NCI-H2081 treated with DMSO at 0.1 percent for 48 hours (cell line): ENCODE results near the gene CTNNA1.
"Not testable (repeated sequence)": the region's sequence is repeated elsewhere in the genome, so short reads cannot be mapped to it uniquely, and the experiment has no call there.

Experiments
- DNase-seq: peaks from one replicate; lab custom pipeline; 2025; lab: John Stamatoyannopoulos, UW

Gene CTNNA1

DNA sequence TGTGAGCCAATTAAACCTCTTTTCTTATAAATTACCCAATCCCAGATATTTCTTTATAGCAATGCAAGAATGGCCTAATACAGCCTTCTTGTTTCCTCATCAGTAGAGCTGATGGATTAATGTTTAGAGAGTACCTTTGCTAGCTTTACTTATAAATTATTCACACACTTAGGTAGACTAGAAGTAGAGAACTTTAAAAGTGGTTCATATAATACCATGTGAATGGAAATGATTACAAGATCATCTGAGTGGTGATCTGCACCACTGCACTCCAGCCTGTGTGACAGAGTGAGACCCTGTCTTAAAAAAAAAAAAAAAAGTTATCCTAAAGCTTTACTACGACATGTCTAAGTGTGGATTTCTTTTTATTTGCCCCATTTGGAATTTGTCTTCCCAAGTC lies 145.1 kb downstream of the CTNNA1 start:
- no peak for DNase-seq

DNA sequence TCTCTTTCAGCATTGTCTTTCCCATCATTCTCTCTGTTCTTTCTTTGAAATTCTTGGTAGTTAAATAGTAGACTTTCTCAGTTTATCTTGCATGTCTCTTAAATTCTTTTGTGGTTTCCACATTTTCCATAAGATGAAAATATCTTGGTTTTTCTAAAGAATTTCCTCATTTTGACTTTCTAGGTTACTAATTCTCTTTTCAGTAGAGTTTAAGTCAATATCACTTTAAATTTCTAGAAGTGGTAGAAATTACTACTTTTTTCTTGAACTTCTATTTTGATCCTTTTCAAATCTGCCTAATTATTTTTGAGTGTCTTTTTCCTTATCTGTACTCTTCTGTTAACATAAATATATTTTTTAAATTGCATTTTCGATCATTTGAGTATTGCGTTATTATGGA lies 145.5 kb downstream of the CTNNA1 start:
- no peak for DNase-seq

DNA sequence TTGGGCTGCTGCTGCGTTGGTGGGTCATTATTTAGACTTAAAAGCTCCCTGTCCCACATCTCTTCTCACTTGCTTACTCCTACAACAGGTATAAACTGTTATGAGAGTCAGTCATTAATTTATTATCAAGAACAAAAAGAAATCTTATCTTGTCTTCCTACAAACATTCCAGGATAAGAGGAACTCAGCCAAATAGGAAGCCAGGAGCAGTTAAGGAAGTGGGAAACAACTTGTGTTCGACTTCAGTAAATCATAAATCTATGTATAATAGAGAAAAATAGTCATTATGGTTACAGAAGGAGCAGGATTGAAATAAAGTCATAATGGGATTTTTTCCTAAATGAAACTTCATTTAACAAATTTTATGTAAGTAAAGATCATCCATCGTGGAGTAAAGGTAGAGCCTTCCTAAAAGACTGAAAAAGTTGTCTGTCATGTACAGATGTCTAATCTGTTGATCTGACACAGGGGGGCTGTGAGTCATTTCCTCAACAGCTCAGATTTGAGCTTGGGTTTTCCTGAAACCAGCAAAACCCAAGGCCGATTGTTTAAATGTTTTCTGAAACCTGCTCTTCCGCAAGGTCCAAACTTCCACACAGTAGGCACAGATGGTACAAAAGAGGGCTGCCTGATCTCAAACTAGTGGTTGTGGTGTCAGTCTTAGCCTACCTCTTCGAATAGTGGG lies 147.2 kb downstream of the CTNNA1 start:
- DNase-seq, result no peak

DNA sequence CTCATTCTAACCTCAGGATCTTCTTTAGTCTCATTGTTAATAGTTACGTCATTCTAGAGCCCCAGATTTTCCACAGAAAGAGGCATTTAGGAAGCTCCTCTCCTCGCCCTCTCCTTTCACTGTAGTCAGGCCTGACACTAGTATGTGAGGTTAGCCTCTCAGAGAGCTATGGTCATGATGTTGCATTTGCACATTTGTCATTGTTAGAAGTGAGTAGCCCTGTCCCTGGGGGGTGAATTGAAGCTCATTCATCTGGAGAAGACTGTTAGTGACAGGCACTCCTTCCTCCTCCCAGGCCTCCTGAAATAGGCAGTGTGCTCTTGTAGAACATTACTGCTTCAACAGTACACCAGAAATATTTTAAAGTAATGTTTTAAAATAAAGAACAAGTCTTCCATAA lies 148.5 kb downstream of the CTNNA1 start:
- DNase-seq, result no peak

DNA sequence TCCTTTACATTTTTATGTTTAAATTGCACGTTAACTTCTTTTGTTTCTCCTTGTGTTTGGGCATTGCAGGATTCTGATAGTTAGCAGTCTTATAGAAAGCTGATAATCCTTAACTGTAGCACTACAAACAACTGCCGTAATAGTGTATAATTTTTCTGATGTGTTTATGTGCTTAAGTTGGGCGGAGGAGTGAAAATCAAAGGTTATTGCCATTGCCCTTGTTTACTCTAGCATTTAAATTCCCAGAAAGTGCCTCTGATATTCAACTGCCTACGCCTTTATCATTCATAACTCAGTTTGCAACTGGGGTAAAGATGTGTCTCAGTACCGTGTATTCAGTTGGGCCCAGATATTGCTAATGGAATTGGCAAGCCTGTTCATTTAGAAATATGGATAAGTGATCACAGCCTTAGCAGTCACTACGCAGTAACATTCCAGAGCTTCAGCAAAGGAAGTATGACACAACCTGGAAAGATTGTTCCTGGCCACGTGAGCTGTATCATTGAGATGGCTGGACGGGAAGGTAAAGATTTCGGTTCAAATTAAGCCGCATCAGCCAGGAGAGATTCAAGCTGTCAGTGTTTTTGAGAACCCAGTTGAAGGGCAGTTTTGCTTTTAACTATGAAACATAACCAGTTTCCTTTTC lies 150.0 kb downstream of the CTNNA1 start:
- no peak for DNase-seq

- DNase-seq, result no peak
Measured at GRCh38 chr5:138905541-138905940, 152.3 kb downstream of the CTNNA1 start.

GRCh38 chr5:138909734-138910133 lies 156.5 kb downstream of the CTNNA1 start:
- DNase-seq, result no peak

- DNase-seq, result no peak
Measured at GRCh38 chr5:138910546-138911185, 157.4 kb downstream of the CTNNA1 start.

- DNase-seq, result no peak
Measured at GRCh38 chr5:138911441-138911840, 158.2 kb downstream of the CTNNA1 start.

DNA sequence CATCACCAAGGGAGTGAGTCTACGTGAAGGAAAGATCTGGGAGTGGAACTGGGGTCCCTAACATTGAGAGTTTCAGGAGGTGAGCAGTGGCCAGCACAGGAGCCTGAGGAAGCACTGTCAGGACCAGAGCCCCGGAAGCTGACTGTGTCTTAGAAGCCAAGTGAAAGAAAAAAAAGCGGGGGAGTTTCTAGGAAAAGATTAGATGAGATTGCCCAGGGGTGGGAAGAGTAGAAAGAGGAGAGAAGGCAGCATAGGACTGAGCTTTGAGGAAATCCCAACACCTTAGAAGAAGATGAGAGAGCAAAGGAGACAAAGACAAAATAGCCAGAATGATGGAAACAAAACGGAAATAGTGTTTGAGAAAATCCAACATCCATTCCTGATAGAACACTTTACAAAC lies 158.9 kb downstream of the CTNNA1 start:
- no peak for DNase-seq

- DNase-seq, result no peak
Measured at GRCh38 chr5:138913773-138914172, 160.5 kb downstream of the CTNNA1 start.

- DNase-seq, result no peak
Measured at GRCh38 chr5:138914338-138914737, 161.1 kb downstream of the CTNNA1 start.

DNA sequence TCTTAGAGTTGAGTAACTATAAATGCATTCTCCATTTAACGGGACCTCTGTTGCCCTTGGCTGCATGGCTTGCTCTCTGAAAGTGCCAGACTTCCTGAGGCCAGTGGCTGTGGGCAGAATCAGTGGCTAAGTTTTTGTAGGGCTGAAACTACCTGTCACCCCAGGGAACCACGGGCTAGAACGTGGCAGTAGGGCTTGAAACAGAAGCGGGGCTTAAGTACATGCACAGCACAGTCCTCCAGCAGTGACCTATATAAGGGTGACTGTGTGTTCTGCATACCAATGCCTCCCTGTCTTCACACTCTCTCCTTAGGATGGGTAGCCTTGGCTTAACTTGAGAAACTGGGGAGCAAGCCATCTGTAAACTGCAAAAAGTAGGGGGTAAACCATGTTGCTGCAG lies 165.5 kb downstream of the CTNNA1 start:
- DNase-seq, result no peak

- DNase-seq, result no peak
Measured at GRCh38 chr5:138920181-138920580, 167.0 kb downstream of the CTNNA1 start.

DNA sequence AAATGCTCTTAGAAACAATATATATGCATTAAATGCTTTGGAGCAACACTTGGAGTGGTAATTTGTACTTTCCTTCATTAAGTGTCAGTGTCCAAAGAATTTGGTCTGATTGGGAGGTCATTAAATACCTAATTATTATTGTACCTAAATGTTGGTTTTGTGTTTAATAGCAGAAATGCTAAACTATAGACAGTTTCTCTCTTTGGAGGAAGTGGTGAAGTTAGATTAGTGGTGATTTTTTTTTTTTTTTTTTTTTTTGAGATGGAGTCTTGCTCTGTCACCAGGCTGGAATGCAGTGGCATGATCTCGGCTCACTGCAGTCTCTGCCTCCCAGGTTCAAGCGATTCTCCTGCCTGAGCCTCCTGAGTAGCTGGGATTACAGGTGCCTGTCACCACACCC lies 168.1 kb downstream of the CTNNA1 start:
- not testable (repeated sequence) for DNase-seq

DNA sequence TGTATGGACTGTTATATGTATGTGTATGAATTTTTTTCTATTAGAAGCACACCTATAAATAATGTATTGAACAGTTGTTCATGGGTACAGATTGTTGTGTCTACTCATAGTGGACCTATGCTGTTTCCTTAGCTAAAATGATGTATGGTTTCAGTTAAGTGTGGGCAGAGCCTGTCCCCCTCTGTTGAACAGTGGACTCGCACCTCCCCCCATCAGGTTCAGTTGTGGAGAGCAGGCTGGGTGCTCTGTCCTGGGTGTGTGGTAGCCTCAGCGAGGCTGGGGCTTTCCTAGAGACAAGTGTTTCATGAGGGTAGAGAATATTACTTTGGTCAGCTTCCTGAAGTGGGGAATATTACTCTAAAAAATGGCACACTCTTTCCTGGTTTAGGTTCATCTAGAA lies 169.3 kb downstream of the CTNNA1 start:
- no peak for DNase-seq

DNA sequence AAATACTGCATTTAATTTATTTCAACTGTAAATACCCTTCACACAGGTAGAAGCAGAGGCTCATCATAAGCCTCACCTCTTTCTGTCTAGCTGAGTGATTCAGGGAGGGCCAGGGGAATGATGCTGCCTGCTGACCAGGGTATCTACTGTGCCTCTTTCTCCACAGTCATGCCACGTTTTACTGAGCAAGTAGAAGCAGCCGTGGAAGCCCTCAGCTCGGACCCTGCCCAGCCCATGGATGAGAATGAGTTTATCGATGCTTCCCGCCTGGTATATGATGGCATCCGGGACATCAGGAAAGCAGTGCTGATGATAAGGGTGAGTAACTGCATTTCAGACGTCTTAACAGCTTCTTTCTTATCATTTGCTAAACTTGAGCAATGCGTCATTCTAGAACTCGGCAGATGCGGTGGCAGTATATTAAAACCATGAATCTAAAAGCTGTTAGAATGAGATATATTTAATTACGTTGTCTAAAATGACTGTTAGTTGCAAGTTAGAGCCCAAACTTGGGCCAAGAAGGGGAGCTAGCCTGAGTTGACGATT lies 171.9 kb downstream of the CTNNA1 start:
- no peak for DNase-seq

DNA sequence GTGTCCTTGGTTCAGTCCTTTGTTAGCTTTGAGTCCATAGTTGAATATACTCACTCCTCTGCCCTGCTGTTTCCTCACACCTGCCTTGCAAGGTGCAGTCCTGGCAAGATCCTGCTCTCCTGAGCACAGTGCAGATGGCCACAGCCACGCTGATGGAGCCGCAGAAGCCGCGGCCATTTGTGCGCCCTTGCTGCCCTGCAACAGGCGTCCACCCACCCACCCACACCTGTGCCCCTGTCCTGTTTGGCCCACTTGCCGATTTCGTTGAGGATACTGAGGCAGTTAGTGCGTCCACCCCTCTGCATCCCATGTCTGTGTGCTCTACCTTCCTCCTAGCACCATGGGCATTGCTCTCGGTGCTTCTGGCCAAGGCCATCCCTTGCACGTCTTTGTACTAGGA lies 173.0 kb downstream of the CTNNA1 start:
- DNase-seq, result no peak

GRCh38 chr5:138926688-138927448 lies 173.6 kb downstream of the CTNNA1 start:
- no peak for DNase-seq

DNA sequence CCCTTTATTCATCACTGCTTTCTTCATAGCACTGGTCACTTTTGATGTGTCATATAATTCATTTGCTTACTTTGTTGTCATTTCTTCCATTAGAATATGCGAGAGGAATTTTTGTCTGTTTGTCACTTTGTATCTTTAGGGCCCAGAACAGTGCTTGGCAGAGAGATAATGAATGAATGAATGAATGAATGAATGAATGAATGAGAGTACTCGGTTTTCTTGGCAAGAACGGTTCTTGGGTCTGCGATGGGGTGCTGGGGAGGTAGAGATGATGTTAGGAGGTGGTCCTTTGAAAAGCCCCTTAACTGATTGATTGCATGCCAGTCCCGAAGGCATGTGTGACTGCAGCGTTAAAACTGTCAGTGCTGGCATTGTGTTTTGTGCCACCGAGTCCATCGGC lies 174.3 kb downstream of the CTNNA1 start:
- DNase-seq, result no peak

GRCh38 chr5:138927979-138928378 lies 174.8 kb downstream of the CTNNA1 start:
- DNase-seq, result no peak

- no peak for DNase-seq
Measured at GRCh38 chr5:138929571-138929955, 176.3 kb downstream of the CTNNA1 start.
